Subcutaneous adipose tissue (tissue), 4 donors: ENCODE measurements around the gene DPP6. TPM values are rescaled to one million over a fixed set of nuclear protein-coding genes. Genes with fewer than 3 reads are reported as not detected.

Experiments used
- total RNA-seq, 4 donors: library from RNA; depleted of rRNA; stranded (reverse); fragments of >200 nt; gene quantifications; one replicate each; pipeline ENCODE4 v1.1.0, GENCODE V29; 2016
- TF ChIP-seq, protein P1 (sequence below): fragments of 450-650 bp; IDR thresholded peaks from one replicate; pipeline ENCODE4 v1.5.1; 2016; ENCODE audit warnings: low read depth, mild to moderate bottlenecking, control low read depth, antibody characterized with exemption, moderate library complexity

DPP6 gene
- total RNA-seq, 4 donors from 2014 or later = 0.19 to 2.0 (median 0.85) TPM; not detected in 1

DNA sequence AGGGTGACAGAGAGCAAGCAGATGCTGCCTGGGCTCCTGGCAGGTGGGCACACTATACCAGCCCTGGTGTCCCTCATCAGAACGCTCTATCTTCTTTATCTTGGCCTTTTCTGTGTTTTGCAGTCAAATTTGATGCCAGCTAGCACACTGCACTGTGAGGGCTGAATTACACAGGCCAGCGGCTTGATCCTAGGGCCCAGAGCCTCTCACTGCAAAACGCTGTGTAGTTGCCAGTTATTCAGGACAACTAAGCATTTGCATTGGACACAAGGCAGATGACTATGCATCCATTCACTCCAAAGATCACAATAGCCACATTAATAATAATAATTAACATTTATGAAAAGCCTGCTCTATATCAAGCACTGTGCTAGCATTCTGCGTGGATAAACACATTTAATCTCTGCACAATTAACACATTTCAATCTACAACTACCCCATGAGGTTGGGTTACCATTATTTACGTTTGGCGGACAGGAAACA, 850.4 kb downstream of the DPP6 start:
- TF ChIP-seq, protein P1, sequence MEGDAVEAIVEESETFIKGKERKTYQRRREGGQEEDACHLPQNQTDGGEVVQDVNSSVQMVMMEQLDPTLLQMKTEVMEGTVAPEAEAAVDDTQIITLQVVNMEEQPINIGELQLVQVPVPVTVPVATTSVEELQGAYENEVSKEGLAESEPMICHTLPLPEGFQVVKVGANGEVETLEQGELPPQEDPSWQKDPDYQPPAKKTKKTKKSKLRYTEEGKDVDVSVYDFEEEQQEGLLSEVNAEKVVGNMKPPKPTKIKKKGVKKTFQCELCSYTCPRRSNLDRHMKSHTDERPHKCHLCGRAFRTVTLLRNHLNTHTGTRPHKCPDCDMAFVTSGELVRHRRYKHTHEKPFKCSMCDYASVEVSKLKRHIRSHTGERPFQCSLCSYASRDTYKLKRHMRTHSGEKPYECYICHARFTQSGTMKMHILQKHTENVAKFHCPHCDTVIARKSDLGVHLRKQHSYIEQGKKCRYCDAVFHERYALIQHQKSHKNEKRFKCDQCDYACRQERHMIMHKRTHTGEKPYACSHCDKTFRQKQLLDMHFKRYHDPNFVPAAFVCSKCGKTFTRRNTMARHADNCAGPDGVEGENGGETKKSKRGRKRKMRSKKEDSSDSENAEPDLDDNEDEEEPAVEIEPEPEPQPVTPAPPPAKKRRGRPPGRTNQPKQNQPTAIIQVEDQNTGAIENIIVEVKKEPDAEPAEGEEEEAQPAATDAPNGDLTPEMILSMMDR = no peak

DNA sequence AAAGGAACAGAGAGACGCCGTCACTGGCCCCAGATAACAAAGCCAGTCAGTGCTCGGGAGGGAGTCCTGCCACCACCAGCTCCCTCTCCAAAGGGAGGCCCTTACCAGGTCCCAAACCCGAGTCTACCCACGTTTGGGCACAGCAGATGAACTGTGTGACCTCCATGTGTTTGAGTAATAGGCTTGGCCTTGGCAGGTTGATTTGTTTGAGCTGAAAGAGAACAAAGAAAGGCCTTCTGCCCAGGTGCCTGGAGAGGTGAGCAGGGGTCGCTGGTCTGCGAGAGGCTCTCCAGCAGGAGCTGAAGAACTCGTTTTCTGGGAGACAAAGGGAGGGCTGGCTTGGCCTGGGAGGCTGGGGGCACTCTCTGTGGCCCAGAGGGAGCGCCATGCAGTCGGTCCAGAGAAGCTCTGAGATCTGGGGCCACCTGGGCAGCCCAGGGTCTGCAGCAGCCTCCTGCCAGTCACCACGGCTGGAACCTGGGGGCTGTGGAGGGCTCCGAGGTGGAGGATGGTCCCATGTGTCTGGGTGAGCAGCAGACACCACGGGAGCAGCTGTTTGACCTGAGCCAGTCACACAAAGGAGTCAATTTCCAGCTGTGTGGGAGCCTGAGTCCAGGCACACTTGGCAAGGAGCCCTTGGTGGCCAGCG, 851.0 kb downstream of the DPP6 start:
- TF ChIP-seq, protein P1 = no peak

DNA sequence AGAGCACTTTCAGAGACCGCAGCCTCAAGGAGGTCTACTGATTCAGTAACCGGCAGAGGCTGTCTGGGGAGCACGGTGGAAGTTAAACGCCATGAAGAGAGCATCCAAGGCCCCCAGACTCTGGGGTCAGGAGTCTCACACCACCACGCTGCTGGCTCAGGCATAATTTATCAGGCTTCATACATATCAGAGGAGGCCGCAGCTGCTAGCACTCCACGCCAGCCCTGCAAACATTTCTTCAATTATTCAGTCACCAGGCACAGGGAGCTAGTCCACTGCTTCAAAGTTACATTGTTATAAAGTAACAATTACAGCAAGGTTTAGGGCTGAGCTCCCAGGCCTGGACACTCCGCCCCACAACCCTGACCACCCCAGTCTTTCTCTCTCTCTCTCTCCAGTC, 852.9 kb downstream of the DPP6 start:
- TF ChIP-seq, protein P1 = no peak

DNA sequence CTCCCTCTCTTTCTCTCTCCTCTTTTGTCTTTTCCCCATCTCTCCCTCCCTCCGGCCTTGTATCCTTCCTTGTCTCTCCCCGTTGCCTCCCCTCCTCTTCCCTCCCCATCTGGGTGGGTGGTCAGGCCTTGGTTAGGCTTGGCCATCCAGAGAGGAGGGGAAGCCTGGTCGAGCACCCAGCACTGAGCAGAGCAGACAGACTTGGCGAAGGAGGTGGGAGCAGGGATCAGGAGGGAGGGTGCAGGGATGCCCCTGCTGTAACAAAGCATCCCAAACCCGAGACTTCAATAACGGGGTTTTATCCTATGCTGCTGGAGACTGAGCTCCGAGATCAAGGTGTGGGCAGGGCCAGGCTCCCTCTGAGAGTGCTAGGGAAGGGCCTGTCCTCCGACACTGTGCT, 853.4 kb downstream of the DPP6 start:
- TF ChIP-seq, protein P1 = no peak

DNA sequence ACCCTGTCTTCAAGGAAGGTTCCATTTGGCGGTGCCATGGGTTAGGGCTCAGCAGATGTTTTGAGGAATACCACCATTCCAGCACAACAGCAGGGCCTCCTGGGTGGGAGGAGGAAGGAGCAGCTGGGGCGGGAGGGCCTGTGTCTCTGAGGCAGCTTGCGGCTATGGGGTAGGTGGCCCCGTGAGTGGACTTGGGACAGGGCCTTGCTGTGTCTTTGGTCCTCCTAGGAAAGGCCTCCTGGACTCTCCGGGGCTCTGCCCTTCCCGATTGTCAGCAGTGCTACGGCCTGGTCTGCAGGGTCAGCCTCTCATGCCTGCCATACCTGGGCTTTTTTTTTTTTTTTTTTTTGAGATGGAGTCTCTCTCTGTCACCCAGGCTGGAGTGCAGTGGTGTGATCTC, 854.0 kb downstream of the DPP6 start:
- TF ChIP-seq, protein P1 = no peak

DNA sequence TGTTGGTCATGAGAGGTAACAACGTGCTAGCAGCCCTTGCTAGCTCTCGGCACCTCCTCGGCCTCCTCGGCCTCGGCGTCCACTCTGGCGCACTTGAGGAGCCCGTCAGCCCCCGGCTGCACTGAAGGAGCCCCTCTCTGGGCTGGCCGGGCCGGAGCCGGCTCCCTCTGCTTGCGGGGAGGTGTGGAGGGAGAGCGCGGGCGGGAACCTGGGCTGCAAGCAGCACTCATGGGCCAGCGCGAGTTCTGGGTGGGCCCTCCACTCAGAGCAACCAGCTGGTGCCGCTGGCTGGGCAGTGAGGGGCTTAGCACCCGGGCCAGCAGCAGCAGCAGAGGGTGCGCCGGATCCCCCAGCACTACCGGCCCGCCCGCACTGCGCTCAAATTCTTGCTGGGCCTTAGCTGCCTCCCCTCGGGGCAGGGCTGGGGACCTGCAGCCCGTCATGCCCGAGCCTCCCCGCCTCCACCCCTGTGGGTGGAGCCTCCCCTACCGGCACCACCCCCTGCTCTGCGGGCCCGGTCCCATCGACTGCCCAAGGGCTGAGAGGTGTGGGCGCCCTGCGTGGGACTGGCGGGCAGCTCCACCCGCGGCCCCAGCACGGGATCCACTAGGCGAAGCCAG, 854.6 kb downstream of the DPP6 start:
- TF ChIP-seq, protein P1 = no peak

DNA sequence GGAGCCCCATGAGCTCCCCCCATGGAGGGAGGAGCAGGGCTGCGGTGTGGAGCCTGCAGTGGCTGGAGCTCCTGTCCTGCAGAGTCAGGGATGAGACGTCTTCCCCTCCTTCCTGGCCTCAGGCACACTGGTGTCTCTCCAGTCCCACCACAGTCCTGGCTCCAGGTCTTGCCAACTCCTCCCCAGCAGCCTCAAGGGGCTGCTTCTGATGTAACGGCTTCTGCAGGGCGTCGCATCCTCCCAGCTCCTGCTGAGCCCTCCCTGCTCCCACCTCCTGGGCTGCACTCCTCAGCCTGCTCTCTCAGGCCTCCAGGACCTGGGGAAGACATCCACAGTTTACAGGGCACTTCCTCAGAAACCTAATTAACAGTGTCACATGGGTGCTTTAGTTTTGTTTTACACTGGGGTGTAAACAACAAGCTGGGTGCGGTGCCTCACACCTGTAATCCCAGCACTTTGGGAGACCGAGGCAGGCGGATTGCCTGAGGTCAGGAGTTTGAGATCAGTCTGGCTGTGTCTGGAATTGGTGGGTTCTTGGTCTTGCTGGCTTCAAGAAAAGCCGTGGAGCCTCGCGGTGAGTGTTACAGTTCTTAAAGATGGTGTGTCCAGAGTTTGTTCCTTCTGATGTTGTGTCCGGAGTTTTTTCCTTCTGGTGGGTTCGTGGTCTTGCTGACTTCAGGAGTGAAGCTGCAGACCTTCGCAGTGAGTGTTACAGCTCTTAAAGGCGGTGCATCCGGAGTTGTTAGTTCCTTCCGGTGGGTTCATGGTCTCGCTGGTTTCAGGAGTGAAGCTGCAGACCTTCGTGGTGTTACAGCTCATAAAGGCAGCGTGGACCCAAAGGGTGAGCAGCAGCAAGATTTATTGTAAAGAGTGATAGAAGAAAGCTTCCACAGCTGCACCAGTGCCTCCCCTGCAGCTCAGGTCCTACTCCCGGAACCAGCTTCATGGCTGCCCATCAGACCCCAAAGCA, 855.7 kb downstream of the DPP6 start:
- TF ChIP-seq, protein P1 = no peak
